ENCODE results near the gene FLOT1.

Gene FLOT1

GRCh38 chr6:30686908-30687658 lies 55.4 kb downstream of the FLOT1 start (continued):
- TF ChIP-seq, protein P1, sequence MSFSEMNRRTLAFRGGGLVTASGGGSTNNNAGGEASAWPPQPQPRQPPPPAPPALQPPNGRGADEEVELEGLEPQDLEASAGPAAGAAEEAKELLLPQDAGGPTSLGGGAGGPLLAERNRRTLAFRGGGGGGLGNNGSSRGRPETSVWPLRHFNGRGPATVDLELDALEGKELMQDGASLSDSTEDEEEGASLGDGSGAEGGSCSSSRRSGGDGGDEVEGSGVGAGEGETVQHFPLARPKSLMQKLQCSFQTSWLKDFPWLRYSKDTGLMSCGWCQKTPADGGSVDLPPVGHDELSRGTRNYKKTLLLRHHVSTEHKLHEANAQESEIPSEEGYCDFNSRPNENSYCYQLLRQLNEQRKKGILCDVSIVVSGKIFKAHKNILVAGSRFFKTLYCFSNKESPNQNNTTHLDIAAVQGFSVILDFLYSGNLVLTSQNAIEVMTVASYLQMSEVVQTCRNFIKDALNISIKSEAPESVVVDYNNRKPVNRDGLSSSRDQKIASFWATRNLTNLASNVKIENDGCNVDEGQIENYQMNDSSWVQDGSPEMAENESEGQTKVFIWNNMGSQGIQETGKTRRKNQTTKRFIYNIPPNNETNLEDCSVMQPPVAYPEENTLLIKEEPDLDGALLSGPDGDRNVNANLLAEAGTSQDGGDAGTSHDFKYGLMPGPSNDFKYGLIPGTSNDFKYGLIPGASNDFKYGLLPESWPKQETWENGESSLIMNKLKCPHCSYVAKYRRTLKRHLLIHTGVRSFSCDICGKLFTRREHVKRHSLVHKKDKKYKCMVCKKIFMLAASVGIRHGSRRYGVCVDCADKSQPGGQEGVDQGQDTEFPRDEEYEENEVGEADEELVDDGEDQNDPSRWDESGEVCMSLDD (tag by site-specific recombination; IDR thresholded peaks at IDR 0.05): peak; percentile 90; the same call in 1 of the 2 replicates
- TF ChIP-seq ZNF843 (tag by site-specific recombination; IDR thresholded peaks at IDR 0.05): 0 out of 2 replicates have a peak, but pooled peaks have one; percentile 39
- TF ChIP-seq BCL6B (tag by site-specific recombination; IDR thresholded peaks at IDR 0.05): no peak
- TF ChIP-seq ZSCAN16 (tag by site-specific recombination; IDR thresholded peaks at IDR 0.05): 0 out of 2 replicates have a peak, but pooled peaks have one; percentile 43
- peak; percentile 59; the same call in 1 of the 2 replicates for TF ChIP-seq ZFP69B (tag by site-specific recombination; IDR thresholded peaks at IDR 0.05)
- TF ChIP-seq HOXA7 (CRISPR knock-in tag; IDR thresholded peaks at IDR 0.05; ENCODE audit: borderline replicate concordance): no peak
- no peak for TF ChIP-seq ZNF555 (tag by site-specific recombination; conservative IDR thresholded peaks at IDR 0.05)
- TF ChIP-seq ZNF394 (tag by site-specific recombination; IDR thresholded peaks at IDR 0.05; ENCODE audit: borderline replicate concordance): peak; percentile 92
- no peak; the same call in none of the 2 replicates for TF ChIP-seq ZNF639 (tag by site-specific recombination; IDR thresholded peaks at IDR 0.05)
- peak; percentile 86; the same call in 1 of the 2 replicates for TF ChIP-seq ZBTB48 (tag by site-specific recombination; IDR thresholded peaks at IDR 0.05)
- TF ChIP-seq ZNF324 (tag by site-specific recombination; IDR thresholded peaks at IDR 0.05): 0 out of 2 replicates have a peak, but pooled peaks have one; percentile 23
- no peak; the same call in 1 of the 2 replicates for TF ChIP-seq ZNF785 (tag by site-specific recombination; IDR thresholded peaks at IDR 0.05)
- no peak; the same call in 1 of the 2 replicates for TF ChIP-seq ZBTB21 (tag by site-specific recombination; IDR thresholded peaks at IDR 0.05)
- no peak for TF ChIP-seq ZNF416 (tag by site-specific recombination; IDR thresholded peaks at IDR 0.05)
- TF ChIP-seq KLF10 (tag by site-specific recombination; IDR thresholded peaks at IDR 0.05): peak; percentile 90
- no peak for TF ChIP-seq ZNF404 (tag by site-specific recombination; IDR thresholded peaks at IDR 0.05)
- no peak for TF ChIP-seq TCF7L2 (IDR thresholded peaks at IDR 0.05; ENCODE audit: borderline replicate concordance, low read depth, low read length)
- TF ChIP-seq ZNF398 (tag by site-specific recombination; IDR thresholded peaks at IDR 0.05): peak; percentile 98
- TF ChIP-seq ZNF621 (tag by site-specific recombination; IDR thresholded peaks at IDR 0.05): no peak
- TF ChIP-seq TSHZ1 (tag by site-specific recombination; IDR thresholded peaks at IDR 0.05; ENCODE audit: borderline replicate concordance): no peak
- TF ChIP-seq ZNF830 (tag by site-specific recombination; IDR thresholded peaks at IDR 0.05; ENCODE audit: low read depth): no peak
- no peak for TF ChIP-seq ZNF350 (tag by site-specific recombination; IDR thresholded peaks at IDR 0.05)
- no peak for TF ChIP-seq ZNF549 (tag by site-specific recombination; IDR thresholded peaks at IDR 0.05)
- no peak for TF ChIP-seq ZNF132 (tag by site-specific recombination; IDR thresholded peaks at IDR 0.05; ENCODE audit: borderline replicate concordance)
- peak; percentile 88 for TF ChIP-seq SP7 (tag by site-specific recombination; IDR thresholded peaks at IDR 0.05)
- no peak for TF ChIP-seq ZSCAN18 (tag by site-specific recombination; IDR thresholded peaks at IDR 0.05)
- TF ChIP-seq ZNF501 (tag by site-specific recombination; IDR thresholded peaks at IDR 0.05): peak; percentile 38; the same call in 1 of the 2 replicates
